HepG2 (cell line): ENCODE data around the gene CCT7. TPM values are rescaled to one million over a fixed set of nuclear protein-coding genes. Genes with fewer than 3 reads are reported as not detected.
"Not testable (repeated sequence)": the region's sequence is repeated elsewhere in the genome, so short reads cannot be mapped to it uniquely, and the experiment has no call there.

Experiments
- GZF1 ChIP-seq: sonication (generic); formaldehyde crosslinking; IDR thresholded peaks from 2 replicates; pipeline ENCODE4 v1.5.1; 2020; ENCODE audit warnings: mild to moderate bottlenecking, missing genetic modification reagents
- HIC2 ChIP-seq: sonication (generic); formaldehyde crosslinking; IDR thresholded peaks from 2 replicates; pipeline ENCODE4 v1.9.0; 2022; ENCODE audit warnings: low read depth, missing genetic modification reagents
- HMGXB4 ChIP-seq, 2 experiments: sonication (generic) in 1 of 2; formaldehyde crosslinking in 1 of 2; IDR thresholded peaks; 2 replicates each; pipeline versions ENCODE4 v1.4.0 to v1.6.1; 2018 to 2020; ENCODE audit warnings: missing genetic modification reagents in 2 of 2, borderline replicate concordance in 1 of 2, low read depth in 1 of 2, mild to moderate bottlenecking in 1 of 2, missing biosample characterization in 1 of 2
- HNF1B ChIP-seq: sonication (generic); formaldehyde crosslinking; IDR thresholded peaks from 2 replicates; pipeline ENCODE4 v1.5.1; 2020; ENCODE audit warnings: mild to moderate bottlenecking, moderate library complexity, missing genetic modification reagents
- HNF4A ChIP-seq: sonication (generic); formaldehyde crosslinking; IDR thresholded peaks from 2 replicates; pipeline ENCODE4 v1.4.0; 2020; ENCODE audit warnings: missing genetic modification reagents
- HOXA3 ChIP-seq: sonication (generic); formaldehyde crosslinking; IDR thresholded peaks from 2 replicates; pipeline ENCODE4 v1.5.0; 2020; ENCODE audit warnings: missing genetic modification reagents
- NONO ChIP-seq, 2 experiments: fragments of 450-650 bp in 1 of 2; sonication (generic) in 1 of 2; formaldehyde crosslinking in 1 of 2; IDR thresholded peaks in 1 of 2; conservative IDR thresholded peaks in 1 of 2; 2 replicates each; pipeline versions ENCODE4 v1.6.1 to v1.8.0; 2017 to 2022; ENCODE audit warnings: mild to moderate bottlenecking in 1 of 2, missing genetic modification reagents in 1 of 2, moderate library complexity in 1 of 2
- NR2F2 ChIP-seq: IDR thresholded peaks from 2 replicates; pipeline ENCODE4 v1.6.1; 2012; ENCODE audit warnings: low read depth, inconsistent platforms, borderline replicate concordance
- TP53 ChIP-seq: sonication (generic); formaldehyde crosslinking; conservative IDR thresholded peaks from 2 replicates; pipeline ENCODE4 v1.4.0; 2020; ENCODE audit warnings: missing genetic modification reagents
- ZBTB7B ChIP-seq: sonication (generic); formaldehyde crosslinking; IDR thresholded peaks from 2 replicates; pipeline ENCODE4 v1.4.0; 2020; ENCODE audit warnings: missing genetic modification reagents
- ZNF225 ChIP-seq: sonication (generic); formaldehyde crosslinking; IDR thresholded peaks from 2 replicates; pipeline ENCODE4 v1.4.0; 2020; ENCODE audit warnings: mild to moderate bottlenecking, missing genetic modification reagents
- ZNF318 ChIP-seq: sonication (generic); formaldehyde crosslinking; IDR thresholded peaks from 2 replicates; pipeline ENCODE4 v1.4.0; 2020; ENCODE audit warnings: mild to moderate bottlenecking, missing genetic modification reagents
- ZNF605 ChIP-seq: sonication (generic); formaldehyde crosslinking; IDR thresholded peaks from 2 replicates; pipeline ENCODE4 v1.8.0; 2022; ENCODE audit warnings: mild to moderate bottlenecking, missing genetic modification reagents
- polyA plus RNA-seq, 8 experiments: library from polyadenylated mRNA; depleted of rRNA in 3 of 8; stranded (reverse) in 7 of 8; unstranded in 1 of 8; fragments of >200 nt; fragmentation: Illumina TruSeq in 4 of 8; extraction: Trizol in 4 of 8; gene quantifications; 2 replicates each; pipeline versions ENCODE4 v1.2.1 to v1.2.3, GENCODE V29; 2011 to 2016; ENCODE audit warnings: low read depth in 4 of 8, missing spikeins in 1 of 8, mixed read lengths in 1 of 8; ENCODE audit not compliant: insufficient read depth in 1 of 8
- total RNA-seq, 5 experiments: library from RNA; depleted of rRNA; stranded (reverse); fragments of >200 nt; fragmentation: Illumina TruSeq; extraction: Trizol; gene quantifications; 2 replicates each; pipeline ENCODE4 v1.2.3, GENCODE V29; 2016; ENCODE audit warnings: low read depth in 1 of 5

Gene CCT7
- total and polyA plus RNA-seq, 2 of the 13 experiments (the other 11 are each of a cell fraction or from before 2014, with no cell fraction given) = 347 to 517 TPM

GRCh38 chr2:73262691-73263429 lies 28.8 kb downstream of the CCT7 start (continued):
- TF ChIP-seq TP53 (0 out of 2 replicates have a peak, but pooled peaks have one; percentile 10), HNF1B (0 out of 2 replicates have a peak, but pooled peaks have one; percentile 25), HIC2 (CRISPR knock-in tag) (peak; percentile 7), HNF4A (peak; percentile 30; the same call in 1 of the 2 replicates), ZNF225 (0 out of 2 replicates have a peak, but pooled peaks have one; percentile 51), ZBTB7B (CRISPR knock-in tag) (0 out of 2 replicates have a peak, but pooled peaks have one; percentile 38), NONO (CRISPR knock-in tag; conservative IDR thresholded peaks at IDR 0.05) (peak; percentile 2; the same call in 1 of the 2 replicates), HOXA3 (CRISPR knock-in tag) (0 out of 2 replicates have a peak, but pooled peaks have one; percentile 12), GZF1 (CRISPR knock-in tag) (0 out of 2 replicates have a peak, but pooled peaks have one; percentile 7), HMGXB4 (CRISPR knock-in tag; IDR thresholded peaks at IDR 0.05; ENCODE audit: borderline replicate concordance in 1 of 2, low read depth in 1 of 2) (0 out of 4 replicates have a peak, but pooled peaks of 1 of the 2 experiments have one; percentile 7), NR2F2 (peak; percentile 40; the same call in 1 of the 2 replicates), ZNF605 (CRISPR knock-in tag) (peak; percentile 66; the same call in 1 of the 2 replicates), ZNF318 (CRISPR knock-in tag) (0 out of 2 replicates have a peak, but pooled peaks have one; percentile 54)
- TF ChIP-seq NONO (IDR thresholded peaks at IDR 0.05) = not testable (repeated sequence)
